Measurements from ENCODE around the gene NPBWR2. TPM values are rescaled to one million over a fixed set of nuclear protein-coding genes. Genes with fewer than 3 reads are reported as not detected.

Gene NPBWR2
- total and polyA plus RNA-seq, 9 of the 15 experiments (the other 6 are each of a cell fraction or from before 2014, with no cell fraction given): not detected

GRCh38 chr20:64057628-64058498 lies 49.5 kb downstream of the NPBWR2 start (continued):
- TF ChIP-seq, protein P1, sequence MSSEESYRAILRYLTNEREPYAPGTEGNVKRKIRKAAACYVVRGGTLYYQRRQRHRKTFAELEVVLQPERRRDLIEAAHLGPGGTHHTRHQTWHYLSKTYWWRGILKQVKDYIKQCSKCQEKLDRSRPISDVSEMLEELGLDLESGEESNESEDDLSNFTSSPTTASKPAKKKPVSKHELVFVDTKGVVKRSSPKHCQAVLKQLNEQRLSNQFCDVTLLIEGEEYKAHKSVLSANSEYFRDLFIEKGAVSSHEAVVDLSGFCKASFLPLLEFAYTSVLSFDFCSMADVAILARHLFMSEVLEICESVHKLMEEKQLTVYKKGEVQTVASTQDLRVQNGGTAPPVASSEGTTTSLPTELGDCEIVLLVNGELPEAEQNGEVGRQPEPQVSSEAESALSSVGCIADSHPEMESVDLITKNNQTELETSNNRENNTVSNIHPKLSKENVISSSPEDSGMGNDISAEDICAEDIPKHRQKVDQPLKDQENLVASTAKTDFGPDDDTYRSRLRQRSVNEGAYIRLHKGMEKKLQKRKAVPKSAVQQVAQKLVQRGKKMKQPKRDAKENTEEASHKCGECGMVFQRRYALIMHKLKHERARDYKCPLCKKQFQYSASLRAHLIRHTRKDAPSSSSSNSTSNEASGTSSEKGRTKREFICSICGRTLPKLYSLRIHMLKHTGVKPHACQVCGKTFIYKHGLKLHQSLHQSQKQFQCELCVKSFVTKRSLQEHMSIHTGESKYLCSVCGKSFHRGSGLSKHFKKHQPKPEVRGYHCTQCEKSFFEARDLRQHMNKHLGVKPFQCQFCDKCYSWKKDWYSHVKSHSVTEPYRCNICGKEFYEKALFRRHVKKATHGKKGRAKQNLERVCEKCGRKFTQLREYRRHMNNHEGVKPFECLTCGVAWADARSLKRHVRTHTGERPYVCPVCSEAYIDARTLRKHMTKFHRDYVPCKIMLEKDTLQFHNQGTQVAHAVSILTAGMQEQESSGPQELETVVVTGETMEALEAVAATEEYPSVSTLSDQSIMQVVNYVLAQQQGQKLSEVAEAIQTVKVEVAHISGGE (CRISPR knock-in tag; IDR thresholded peaks at IDR 0.05): no peak
- TF ChIP-seq, protein P2, sequence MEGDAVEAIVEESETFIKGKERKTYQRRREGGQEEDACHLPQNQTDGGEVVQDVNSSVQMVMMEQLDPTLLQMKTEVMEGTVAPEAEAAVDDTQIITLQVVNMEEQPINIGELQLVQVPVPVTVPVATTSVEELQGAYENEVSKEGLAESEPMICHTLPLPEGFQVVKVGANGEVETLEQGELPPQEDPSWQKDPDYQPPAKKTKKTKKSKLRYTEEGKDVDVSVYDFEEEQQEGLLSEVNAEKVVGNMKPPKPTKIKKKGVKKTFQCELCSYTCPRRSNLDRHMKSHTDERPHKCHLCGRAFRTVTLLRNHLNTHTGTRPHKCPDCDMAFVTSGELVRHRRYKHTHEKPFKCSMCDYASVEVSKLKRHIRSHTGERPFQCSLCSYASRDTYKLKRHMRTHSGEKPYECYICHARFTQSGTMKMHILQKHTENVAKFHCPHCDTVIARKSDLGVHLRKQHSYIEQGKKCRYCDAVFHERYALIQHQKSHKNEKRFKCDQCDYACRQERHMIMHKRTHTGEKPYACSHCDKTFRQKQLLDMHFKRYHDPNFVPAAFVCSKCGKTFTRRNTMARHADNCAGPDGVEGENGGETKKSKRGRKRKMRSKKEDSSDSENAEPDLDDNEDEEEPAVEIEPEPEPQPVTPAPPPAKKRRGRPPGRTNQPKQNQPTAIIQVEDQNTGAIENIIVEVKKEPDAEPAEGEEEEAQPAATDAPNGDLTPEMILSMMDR (IDR thresholded peaks at IDR 0.05 in 2 of 3, conservative IDR thresholded peaks at IDR 0.05 in 1 of 3; ENCODE audit: insufficient read depth in 2 of 3, low read depth in 1 of 3, low read length in 3 of 3): peak; percentile 90 to 91 (median 91)
- TF ChIP-seq KLF10 (CRISPR knock-in tag; IDR thresholded peaks at IDR 0.05) (no peak), SRF (CRISPR knock-in tag; IDR thresholded peaks at IDR 0.05) (0 out of 4 replicates have a peak, but pooled peaks of 1 of the 2 experiments have one; percentile 13), ARID2 (IDR thresholded peaks at IDR 0.05) (no peak), NFYB (IDR thresholded peaks at IDR 0.05; ENCODE audit: extremely low read depth, insufficient read length) (no peak), FIP1L1 (IDR thresholded peaks at IDR 0.05; ENCODE audit: low read depth, low read length, poor library complexity, severe bottlenecking) (no peak), SMAD3 (CRISPR knock-in tag; conservative IDR thresholded peaks at IDR 0.05) (no peak), SETDB1 (IDR thresholded peaks at IDR 0.05; ENCODE audit: low read length) (no peak), NR2C2 (CRISPR knock-in tag; IDR thresholded peaks at IDR 0.05) (no peak), NR2C2 (tag; IDR thresholded peaks at IDR 0.05) (no peak), ADNP (tag; IDR thresholded peaks at IDR 0.05) (no peak), ZNF253 (CRISPR knock-in tag; conservative IDR thresholded peaks at IDR 0.05) (no peak), ZNF584 (CRISPR knock-in tag; IDR thresholded peaks at IDR 0.05; ENCODE audit: low read depth) (no peak), RFX7 (CRISPR knock-in tag; IDR thresholded peaks at IDR 0.05) (no peak), KDM1A (IDR thresholded peaks at IDR 0.05) (no peak), GATAD2B (IDR thresholded peaks at IDR 0.05; ENCODE audit: borderline replicate concordance) (no peak), NR0B1 (IDR thresholded peaks at IDR 0.05; ENCODE audit: partially characterized antibody) (no peak), DNMT1 (IDR thresholded peaks at IDR 0.05) (no peak)
- TF ChIP-seq, protein P3, sequence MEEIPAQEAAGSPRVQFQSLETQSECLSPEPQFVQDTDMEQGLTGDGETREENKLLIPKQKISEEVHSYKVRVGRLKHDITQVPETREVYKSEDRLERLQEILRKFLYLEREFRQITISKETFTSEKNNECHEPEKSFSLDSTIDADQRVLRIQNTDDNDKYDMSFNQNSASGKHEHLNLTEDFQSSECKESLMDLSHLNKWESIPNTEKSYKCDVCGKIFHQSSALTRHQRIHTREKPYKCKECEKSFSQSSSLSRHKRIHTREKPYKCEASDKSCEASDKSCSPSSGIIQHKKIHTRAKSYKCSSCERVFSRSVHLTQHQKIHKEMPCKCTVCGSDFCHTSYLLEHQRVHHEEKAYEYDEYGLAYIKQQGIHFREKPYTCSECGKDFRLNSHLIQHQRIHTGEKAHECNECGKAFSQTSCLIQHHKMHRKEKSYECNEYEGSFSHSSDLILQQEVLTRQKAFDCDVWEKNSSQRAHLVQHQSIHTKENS (CRISPR knock-in tag; IDR thresholded peaks at IDR 0.05): no peak
